ACHN (cell line): ENCODE measurements around the gene KCP.
A peak's percentile ranks its signal among the peaks of the same experiment; 100 is the strongest.

ENCODE experiments used
- DNase-seq: peaks from one replicate; pipeline ENCODE4 v3.0.0-alpha.2; 2015
- in situ Hi-C: cut with HindIII; loops from 2 replicates; pipeline ENCODE4 v1.10.0; 2017; ENCODE audit warnings: low sequenced_read_pairs, low pct_ligation_motif_present, low pct_unique_long_range_greater_than_20kb

Gene KCP

GRCh38 chr7:128868624-128869137, 41.8 kb downstream of the KCP start:
- DNase-seq = no peak
- in situ Hi-C loops = no loop called here

- DNase-seq = no peak
These were observed 42.5 kb downstream of the KCP start for GRCh38 chr7:128867842-128868623.

GRCh38 chr7:128867241-128867640, 43.3 kb downstream of the KCP start:
- in situ Hi-C loops = no loop called here
- no peak for DNase-seq

More at GRCh38 chr7:128867842-128868623, 42.5 kb downstream of the KCP start:
- in situ Hi-C loops = no loop called here

- in situ Hi-C loops = no loop called here
- DNase-seq = no peak
These were observed 44.3 kb downstream of the KCP start for GRCh38 chr7:128865996-128866877.

- no peak for DNase-seq
- in situ Hi-C loops = no loop called here
These were observed 45.2 kb downstream of the KCP start for GRCh38 chr7:128865303-128865702.

- in situ Hi-C loops = no loop called here
- peak; percentile 90 for DNase-seq
These were observed 47.0 kb downstream of the KCP start for GRCh38 chr7:128863433-128863989.

- peak; percentile 99 for DNase-seq
- in situ Hi-C loops = no loop called here
These were observed 47.7 kb downstream of the KCP start, which contains the start of gene ATP6V1F for GRCh38 chr7:128862571-128863432. Gene ATP6V1F (plus strand): TSS chr7:128862856. CDS start chr7:128862905, 49 bp downstream.

GRCh38 chr7:128861957-128862570, 48.4 kb downstream of the KCP start:
- DNase-seq = no peak
- in situ Hi-C loops = no loop called here

- in situ Hi-C loops = no loop called here
- peak; percentile 29 for DNase-seq
These were observed 50.1 kb downstream of the KCP start for GRCh38 chr7:128860158-128861073.

GRCh38 chr7:128859232-128860157, 51.0 kb downstream of the KCP start:
- DNase-seq = no peak
- in situ Hi-C loops = no loop called here

- no peak for DNase-seq
- in situ Hi-C loops = no loop called here
These were observed 51.9 kb downstream of the KCP start for GRCh38 chr7:128858380-128859231.

GRCh38 chr7:128856001-128856718, 54.3 kb downstream of the KCP start:
- in situ Hi-C loops = no loop called here
- DNase-seq = no peak

- no peak for DNase-seq
- in situ Hi-C loops = no loop called here
These were observed 55.0 kb downstream of the KCP start for GRCh38 chr7:128855559-128855958.

GRCh38 chr7:128854396-128854795, 56.1 kb downstream of the KCP start:
- no peak for DNase-seq
- in situ Hi-C loops = no loop called here
